ENCODE results near the gene KDM6B. TPM values are rescaled to one million over a fixed set of nuclear protein-coding genes. Genes with fewer than 3 reads are reported as not detected.
A peak's percentile ranks its signal among the peaks of the same experiment; 100 is the strongest.

Gene KDM6B
- total and polyA plus RNA-seq, 9 donors: 9.1 to 80.8 (median 53.5) TPM

- H3K36me3 ChIP-seq: no peaks in the 10 kb centered on the region
- peak in 3 of 5 donors; percentile 44 to 52 (median 46) for DNase-seq
- 74 to 87% (median 81%) methylated on average over 14 to 22 of the region's 22 CpGs for WGBS, 3 donors
- peaks cover 6% of the 10 kb centered on the region for H3K4me1 ChIP-seq (ENCODE audit: insufficient read depth)
- H3K27ac ChIP-seq: no peak overlapping the region
- no peaks in the 10 kb centered on the region for H3K9me3 ChIP-seq
- H3K27me3 ChIP-seq: no peaks in the 10 kb centered on the region
- TF ChIP-seq EP300 (IDR thresholded peaks at IDR 0.05) (no peak), POLR2A (IDR thresholded peaks at IDR 0.05) (no peak)
- TF ChIP-seq, protein P1, sequence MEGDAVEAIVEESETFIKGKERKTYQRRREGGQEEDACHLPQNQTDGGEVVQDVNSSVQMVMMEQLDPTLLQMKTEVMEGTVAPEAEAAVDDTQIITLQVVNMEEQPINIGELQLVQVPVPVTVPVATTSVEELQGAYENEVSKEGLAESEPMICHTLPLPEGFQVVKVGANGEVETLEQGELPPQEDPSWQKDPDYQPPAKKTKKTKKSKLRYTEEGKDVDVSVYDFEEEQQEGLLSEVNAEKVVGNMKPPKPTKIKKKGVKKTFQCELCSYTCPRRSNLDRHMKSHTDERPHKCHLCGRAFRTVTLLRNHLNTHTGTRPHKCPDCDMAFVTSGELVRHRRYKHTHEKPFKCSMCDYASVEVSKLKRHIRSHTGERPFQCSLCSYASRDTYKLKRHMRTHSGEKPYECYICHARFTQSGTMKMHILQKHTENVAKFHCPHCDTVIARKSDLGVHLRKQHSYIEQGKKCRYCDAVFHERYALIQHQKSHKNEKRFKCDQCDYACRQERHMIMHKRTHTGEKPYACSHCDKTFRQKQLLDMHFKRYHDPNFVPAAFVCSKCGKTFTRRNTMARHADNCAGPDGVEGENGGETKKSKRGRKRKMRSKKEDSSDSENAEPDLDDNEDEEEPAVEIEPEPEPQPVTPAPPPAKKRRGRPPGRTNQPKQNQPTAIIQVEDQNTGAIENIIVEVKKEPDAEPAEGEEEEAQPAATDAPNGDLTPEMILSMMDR (IDR thresholded peaks at IDR 0.05): no peak
- intact Hi-C loops (cut with DNase I): loop anchor here in 1 of 4 donors (10.0 kb wide), 1 partner anchor 309 kb away; the partner anchor contains the start of gene PER1
- no peak overlapping the region for H3K4me3 ChIP-seq
Observed at GRCh38 chr17:7846063-7846735, 12.2 kb downstream of the KDM6B start.

GRCh38 chr17:7846765-7847661 lies 13.0 kb downstream of the KDM6B start:
- intact Hi-C loops (cut with DNase I): loop anchor here in 1 of 4 donors (10.0 kb wide), 1 partner anchor 308 kb away; the partner anchor contains the start of gene PER1
- 69 to 77% (median 77%) methylated on average over 33 to 34 of the region's 34 CpGs for WGBS, 3 donors
- Histone ChIP-seq H3K9me3 (no peaks in the 10 kb centered on the region), H3K36me3 (no peaks in the 10 kb centered on the region), H3K27me3 (no peaks in the 10 kb centered on the region), H3K4me1 (ENCODE audit: insufficient read depth) (peaks cover 7% of the 10 kb centered on the region), H3K27ac (no peak overlapping the region), H3K4me3 (no peak overlapping the region)
- TF ChIP-seq POLR2A (IDR thresholded peaks at IDR 0.05) (no peak), EP300 (IDR thresholded peaks at IDR 0.05) (no peak)
- TF ChIP-seq, protein P1 (IDR thresholded peaks at IDR 0.05): no peak
- peak in 4 of 5 donors; percentile 49 to 56 (median 51) for DNase-seq

GRCh38 chr17:7848131-7848579 lies 14.1 kb downstream of the KDM6B start:
- Histone ChIP-seq H3K36me3 (no peaks in the 10 kb centered on the region), H3K9me3 (no peaks in the 10 kb centered on the region), H3K4me1 (ENCODE audit: insufficient read depth) (peaks cover 7% of the 10 kb centered on the region), H3K27ac (no peak overlapping the region), H3K4me3 (no peak overlapping the region), H3K27me3 (no peaks in the 10 kb centered on the region)
- intact Hi-C loops (cut with DNase I): loop anchor here in 1 of 4 donors (10.0 kb wide), 1 partner anchor 307 kb away; the partner anchor contains the start of gene PER1
- 79 to 85% (median 81%) methylated on average over 20 of the region's 20 CpGs for WGBS, 3 donors
- TF ChIP-seq POLR2A (IDR thresholded peaks at IDR 0.05) (no peak), EP300 (IDR thresholded peaks at IDR 0.05) (no peak)
- TF ChIP-seq, protein P1 (IDR thresholded peaks at IDR 0.05): no peak
- peak in 2 of 5 donors; percentile 40 to 41 for DNase-seq

DNA sequence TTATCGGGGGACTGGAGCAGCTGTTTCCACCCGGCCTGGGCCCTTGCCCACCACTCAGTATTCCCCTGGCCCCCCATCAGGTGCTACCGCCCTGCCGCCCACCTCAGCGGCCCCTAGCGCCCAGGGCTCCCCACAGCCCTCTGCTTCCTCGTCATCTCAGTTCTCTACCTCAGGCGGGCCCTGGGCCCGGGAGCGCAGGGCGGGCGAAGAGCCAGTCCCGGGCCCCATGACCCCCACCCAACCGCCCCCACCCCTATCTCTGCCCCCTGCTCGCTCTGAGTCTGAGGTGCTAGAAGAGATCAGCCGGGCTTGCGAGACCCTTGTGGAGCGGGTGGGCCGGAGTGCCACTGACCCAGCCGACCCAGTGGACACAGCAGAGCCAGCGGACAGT lies 14.7 kb downstream of the KDM6B start:
- intact Hi-C loops (cut with DNase I): loop anchor here in 1 of 4 donors (10.0 kb wide), 1 partner anchor 306 kb away; the partner anchor contains the start of gene PER1
- DNase-seq: peak in 1 of 5 donors; percentile 34
- H3K27ac ChIP-seq: no peak overlapping the region
- peaks cover 5% of the 10 kb centered on the region for H3K4me1 ChIP-seq (ENCODE audit: insufficient read depth)
- no peak overlapping the region for H3K4me3 ChIP-seq
- H3K9me3 ChIP-seq: no peaks in the 10 kb centered on the region
- H3K27me3 ChIP-seq: no peaks in the 10 kb centered on the region
- H3K36me3 ChIP-seq: no peaks in the 10 kb centered on the region
- 81 to 86% (median 86%) methylated on average over 21 of the region's 21 CpGs for WGBS, 3 donors
- TF ChIP-seq POLR2A (IDR thresholded peaks at IDR 0.05) (no peak), EP300 (IDR thresholded peaks at IDR 0.05) (no peak)
- TF ChIP-seq, protein P1 (IDR thresholded peaks at IDR 0.05): no peak
